Kidney capillary endothelial cell (primary cell): Measurements from ENCODE around the gene MYT1.
A peak's percentile ranks its signal among the peaks of the same experiment; 100 is the strongest.
"Not testable (repeated sequence)": the region's sequence is repeated elsewhere in the genome, so short reads cannot be mapped to it uniquely, and the experiment has no call there.

Experiments used
- DNase-seq: peaks from one replicate; pipeline ENCODE4 v3.0.0-alpha.2; 2018; ENCODE audit warnings: low spot score

Gene MYT1

GRCh38 chr20:64276817-64277216 is 112.6 kb downstream of the MYT1 start:
- DNase-seq, result no peak

- no peak for DNase-seq
Measured at GRCh38 chr20:64277571-64278316, 113.5 kb downstream of the MYT1 start.

GRCh38 chr20:64278317-64278681 is 114.0 kb downstream of the MYT1 start:
- no peak for DNase-seq

- no peak for DNase-seq
Measured at GRCh38 chr20:64279826-64280459, 115.7 kb downstream of the MYT1 start.

DNA sequence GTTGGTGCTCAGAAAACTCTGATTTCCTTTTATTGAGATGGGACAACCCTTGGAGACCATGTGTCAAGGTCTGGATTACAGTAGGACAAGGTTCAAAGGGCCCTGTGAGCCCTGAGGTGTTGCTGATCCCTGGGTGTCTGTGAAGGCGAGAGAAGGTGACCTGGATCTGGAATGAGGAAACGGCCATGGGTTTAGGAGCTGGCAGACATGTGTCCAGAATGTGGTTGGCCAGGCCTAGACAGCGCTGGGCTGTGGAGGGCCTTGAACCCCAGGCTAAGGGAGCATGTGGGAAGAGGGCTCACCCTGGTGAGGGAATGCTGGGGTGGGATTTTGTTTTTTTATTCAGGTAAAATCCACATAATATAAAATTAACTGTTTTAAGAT is 116.2 kb downstream of the MYT1 start:
- DNase-seq, result no peak

- DNase-seq, result no peak
Measured at GRCh38 chr20:64283646-64284045, 119.4 kb downstream of the MYT1 start.

GRCh38 chr20:64285579-64286446 is 121.6 kb downstream of the MYT1 start:
- peak; percentile 20 for DNase-seq

DNA sequence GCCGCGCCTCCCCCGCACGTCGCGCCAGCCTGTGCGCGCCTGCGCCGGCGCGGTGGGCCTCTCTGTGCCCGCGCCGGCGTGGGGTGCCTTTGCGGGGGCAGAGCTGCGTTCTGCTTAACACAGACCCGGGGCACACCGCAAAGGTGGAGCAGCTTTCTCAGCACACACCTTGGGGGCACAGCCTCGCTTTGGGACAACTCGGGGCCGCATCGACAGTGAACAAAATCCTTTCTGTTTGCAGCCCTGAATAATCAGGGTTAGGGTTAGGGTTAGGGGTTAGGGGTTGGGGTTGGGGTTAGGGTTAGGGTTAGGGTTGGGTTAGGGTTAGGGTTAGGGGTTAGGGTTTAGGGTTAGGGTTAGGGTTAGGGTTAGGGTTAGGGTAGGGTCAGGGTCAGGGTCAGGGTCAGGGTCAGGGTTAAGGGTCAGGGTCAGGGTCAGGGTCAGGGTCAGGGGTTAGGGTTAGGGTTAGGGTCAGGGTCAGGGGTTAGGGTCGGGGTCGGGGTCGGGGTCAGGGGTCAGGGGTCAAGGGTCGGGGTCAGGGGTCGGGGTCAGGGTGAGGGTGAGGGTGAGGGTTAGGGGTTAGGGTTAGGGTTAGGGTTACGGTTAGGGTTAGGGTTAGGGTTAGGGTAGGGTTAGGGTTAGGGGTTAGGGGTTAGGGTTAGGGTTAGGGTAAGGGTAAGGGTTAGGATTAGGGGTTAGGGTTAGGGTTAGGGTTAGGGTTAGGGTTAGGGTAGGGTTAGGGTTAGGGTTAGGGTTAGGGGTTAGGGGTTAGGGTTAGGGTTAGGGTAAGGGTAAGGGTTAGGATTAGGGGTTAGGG is 122.4 kb downstream of the MYT1 start:
- not testable (repeated sequence) for DNase-seq

DNA sequence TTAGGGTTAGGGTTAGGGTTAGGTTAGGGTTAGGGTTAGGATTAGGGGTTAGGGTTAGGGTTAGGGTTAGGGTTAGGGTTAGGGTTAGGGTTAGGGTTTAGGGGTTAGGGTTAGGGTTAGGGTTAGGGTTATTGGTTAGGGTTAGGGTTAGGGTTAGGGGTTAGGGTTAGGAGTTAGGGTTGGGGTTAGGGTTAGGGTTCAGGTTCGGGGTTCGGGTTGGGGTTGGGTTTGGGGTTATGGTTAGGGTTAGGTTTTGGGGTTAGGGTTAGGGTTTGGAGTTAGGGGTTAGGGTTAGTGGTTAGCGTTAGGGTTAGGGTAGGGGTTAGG is 123.0 kb downstream of the MYT1 start:
- not testable (repeated sequence) for DNase-seq
